Measurements from ENCODE around the gene TBL2.
"Not testable (repeated sequence)": the region's sequence is repeated elsewhere in the genome, so short reads cannot be mapped to it uniquely, and the experiment has no call there.

TBL2 gene

DNA sequence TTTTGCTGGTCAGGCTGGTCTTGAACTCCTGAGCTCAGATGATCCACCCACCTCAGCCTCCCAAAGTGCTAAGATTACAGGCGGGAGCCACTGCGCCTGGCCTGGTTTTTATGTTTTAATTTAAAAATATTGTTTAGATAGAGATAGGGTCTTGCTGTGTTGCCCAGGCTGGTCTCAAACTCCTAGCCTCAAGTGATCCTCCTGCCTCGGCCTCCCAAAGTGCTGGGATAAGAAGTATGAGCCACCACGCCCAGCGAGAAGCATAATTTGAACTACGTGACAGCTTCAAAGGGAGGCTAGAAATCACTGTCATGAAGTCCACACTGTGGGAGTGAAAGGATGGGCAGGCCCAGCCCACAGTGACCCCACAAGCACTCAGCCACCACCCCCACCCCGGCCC lies 42.5 kb downstream of the TBL2 start:
- not testable (repeated sequence) for DNase-seq (ENCODE audit: low read depth in 2 of 2)

DNA sequence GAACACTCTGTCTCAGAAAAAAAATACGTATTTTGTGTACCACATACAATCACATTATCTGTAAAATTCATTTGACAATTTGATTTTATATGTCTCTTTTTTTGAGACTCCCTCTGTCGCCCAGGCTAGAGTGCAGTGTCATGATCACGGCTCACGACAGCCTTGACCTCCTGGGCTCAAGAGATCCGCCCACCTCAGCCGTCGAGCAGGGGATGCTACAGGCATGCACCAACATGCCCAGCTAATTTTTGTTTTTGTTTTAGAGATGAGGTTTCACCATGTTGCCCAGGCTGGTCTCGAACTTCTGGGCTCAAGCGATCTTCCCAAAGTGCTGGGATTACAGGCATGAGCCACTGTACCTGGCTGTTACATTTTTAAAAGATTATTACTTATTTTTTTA lies 44.6 kb downstream of the TBL2 start:
- no peak for DNase-seq (ENCODE audit: low read depth in 2 of 2)

GRCh38 chr7:73532224-73532623 lies 46.2 kb downstream of the TBL2 start:
- DNase-seq (ENCODE audit: low read depth in 2 of 2): no peak

DNA sequence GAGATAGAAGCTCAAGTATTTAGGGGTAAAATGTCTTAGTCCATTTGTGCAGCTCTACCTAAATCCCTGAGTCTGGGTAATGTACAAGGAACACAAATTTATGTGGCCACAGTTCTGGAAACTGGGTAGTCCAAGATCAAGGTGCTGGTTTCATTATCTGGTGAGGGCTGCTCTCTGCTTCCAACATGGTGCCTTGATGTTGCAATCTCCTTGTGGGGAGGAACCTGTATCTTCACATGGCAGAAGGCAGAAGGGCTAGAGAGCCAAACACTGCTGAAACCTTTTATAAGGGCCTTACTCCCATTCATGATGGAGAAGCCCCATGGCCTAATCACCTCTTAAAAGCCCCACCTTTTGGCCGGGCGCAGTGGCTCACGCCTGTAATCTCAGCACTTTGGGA lies 47.6 kb downstream of the TBL2 start:
- DNase-seq (ENCODE audit: low read depth in 2 of 2): no peak

DNA sequence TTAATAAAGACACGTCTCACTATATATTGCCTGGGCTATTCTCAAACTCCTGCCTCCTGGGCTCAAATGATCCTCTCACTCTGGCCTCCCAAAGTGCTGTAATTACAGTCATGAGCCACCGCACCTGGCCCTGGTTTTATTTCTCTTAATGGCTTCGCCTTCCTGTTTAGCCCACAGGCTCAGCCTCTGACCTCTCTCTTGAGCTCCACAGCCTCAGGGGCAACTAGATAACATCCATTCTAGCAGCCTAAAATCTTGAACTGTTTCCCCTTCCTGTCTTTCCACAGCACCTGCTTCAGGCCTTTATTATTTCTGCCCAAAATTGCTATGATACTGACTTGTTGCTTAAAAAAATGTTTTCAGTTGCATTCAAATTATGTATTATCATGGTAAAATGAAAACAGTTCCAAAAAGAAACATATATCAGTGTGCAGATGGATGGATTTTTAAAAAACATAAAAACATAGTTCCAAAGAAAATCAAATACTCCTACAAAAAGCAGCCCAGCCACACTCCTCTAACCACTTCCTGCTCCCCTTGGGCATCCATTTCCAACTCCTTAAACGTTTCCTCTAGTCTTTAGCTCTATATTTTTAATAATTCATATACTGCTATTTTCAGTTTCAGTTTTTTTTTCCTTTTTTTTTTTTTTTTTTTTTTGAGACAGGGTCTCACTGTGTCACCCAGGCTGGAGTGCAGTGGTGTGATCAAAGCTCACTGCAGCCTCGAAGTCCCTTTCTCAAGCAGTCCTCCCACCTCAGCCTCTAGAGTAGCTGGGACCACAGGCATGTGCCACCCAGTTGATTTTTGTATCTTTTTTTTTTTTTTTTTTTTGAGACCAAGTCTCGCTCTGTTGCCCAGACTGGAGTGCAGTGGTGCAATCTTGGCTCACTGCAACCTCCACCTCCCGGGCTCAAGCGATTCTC lies 51.2 kb downstream of the TBL2 start:
- no peak for DNase-seq (ENCODE audit: low read depth in 2 of 2)

- not testable (repeated sequence) for DNase-seq (ENCODE audit: low read depth in 2 of 2)
Observed at GRCh38 chr7:73526158-73526494, 52.3 kb downstream of the TBL2 start.

GRCh38 chr7:73522105-73522872 lies 56.1 kb downstream of the TBL2 start, which contains the start of gene BAZ1B:
Gene BAZ1B, minus strand, starts transcription at chr7:73522293. Its CDS starts 360 bp downstream, at chr7:73521933.
- DNase-seq (ENCODE audit: low read depth in 2 of 2): peak; percentile 97 to 98

GRCh38 chr7:73521636-73522104 lies 56.7 kb downstream of the TBL2 start:
- DNase-seq (ENCODE audit: low read depth in 2 of 2): peak in 1 of 2 donors; percentile 58

DNA sequence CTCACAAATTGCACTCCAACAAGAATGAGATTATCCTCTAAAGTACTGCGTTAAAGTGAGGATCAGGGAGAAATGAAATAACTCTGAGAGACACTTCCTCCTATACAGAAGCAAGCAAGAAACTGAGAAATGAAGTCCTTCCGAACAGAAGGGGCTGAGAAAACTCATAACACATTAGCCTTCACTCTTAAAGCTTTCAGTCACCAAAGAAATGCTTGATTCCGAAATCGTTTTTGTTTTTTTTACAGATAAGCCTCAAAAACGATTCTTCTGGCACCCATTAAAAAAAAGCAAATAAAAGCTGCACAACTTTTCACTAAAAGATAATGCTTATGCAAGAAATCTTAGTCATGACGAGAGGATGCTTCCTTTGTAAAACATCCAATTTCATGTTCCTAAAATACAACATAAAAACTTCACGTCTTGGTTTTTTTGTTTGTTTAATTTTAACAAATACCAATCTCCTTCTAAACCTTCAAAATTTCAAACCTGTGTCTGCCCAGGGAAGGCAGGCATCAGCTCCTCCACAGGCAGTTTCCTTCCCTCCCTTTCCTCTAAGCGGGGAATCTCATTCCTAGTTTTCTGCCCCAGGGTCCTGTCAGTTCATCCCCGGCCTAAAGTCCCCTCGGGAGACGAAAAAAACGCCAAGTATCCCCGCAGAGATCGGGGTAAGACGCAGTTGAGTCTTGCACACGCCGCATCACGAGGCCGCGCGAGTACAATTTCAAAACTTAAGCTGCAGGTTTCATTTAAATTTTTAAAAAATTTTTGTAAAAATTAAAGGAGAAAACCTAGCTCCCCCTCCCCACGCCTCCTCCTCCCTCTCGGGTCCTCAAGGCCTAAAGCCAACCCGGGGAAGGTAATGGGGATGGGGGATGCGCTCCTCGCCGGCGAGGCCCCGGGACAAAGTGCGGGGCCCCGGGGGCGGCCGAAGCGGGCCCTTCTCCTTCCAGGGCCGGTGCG lies 57.4 kb downstream of the TBL2 start:
- no peak for DNase-seq (ENCODE audit: low read depth in 2 of 2)

DNA sequence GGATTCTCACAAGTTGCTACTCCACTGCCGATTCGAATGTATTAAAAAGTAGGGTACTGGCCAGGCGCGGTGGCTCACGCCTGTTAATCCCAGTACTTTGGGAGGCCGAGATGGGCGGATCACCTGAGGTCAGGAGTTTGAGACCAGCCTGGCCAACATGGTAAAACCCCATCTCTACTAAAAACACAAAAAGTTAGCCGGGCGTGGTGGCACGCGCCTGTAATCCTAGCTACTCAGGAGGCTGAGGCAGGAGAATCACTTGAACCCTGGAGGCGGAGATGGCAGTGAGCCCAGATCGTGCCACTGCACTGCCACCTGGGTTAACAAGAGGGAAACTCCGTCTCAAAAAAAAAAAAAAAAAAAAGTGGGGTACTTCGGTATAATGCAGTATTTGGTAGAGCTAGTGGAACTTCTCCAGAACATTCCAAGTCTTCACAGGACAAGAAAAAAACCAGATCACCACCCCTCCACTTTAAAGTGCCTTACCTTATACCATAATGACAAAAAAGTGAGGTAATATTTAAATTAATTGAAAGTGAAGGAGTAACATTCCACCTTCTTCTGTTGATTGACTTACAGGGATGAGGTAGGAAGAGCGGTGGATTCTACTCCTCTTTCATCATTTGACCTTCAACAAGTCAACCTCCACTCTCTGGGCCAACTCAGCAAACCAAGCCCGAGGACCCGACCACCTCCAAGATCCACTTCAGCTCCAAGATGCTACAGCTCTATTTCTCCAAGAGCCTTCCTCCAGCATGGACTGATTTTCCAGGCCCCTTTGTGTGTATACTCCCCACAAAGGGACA lies 58.3 kb downstream of the TBL2 start:
- no peak for DNase-seq (ENCODE audit: low read depth in 2 of 2)

DNA sequence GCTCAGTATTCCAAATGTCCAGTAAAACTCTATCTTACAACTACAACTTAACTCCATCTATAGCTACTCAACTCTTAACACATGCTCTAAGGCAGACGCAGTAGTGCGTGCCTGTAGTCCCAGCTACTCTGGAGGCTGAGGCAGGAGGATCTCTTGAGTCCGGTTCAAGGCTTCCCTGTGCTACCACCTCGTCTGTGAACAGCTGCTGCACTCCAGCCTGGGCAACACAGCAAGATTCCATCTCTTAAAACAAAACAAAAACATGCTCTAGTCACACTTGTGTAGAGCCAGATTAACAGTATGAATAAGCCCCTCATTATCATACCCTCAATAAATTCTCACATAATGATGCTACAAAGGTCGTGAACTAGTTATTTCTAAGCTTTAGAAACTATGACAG lies 59.9 kb downstream of the TBL2 start:
- no peak for DNase-seq (ENCODE audit: low read depth in 2 of 2)
